BJ (cell line): Measurements from ENCODE around the gene MYOM3. TPM values are rescaled to one million over a fixed set of nuclear protein-coding genes. Genes with fewer than 3 reads are reported as not detected.

ENCODE experiments used
- CTCF ChIA-PET: fragments of 350-600 bp; formaldehyde crosslinking; extraction: SDS; loops from one replicate; lab custom pipeline; 2021; ENCODE audit warnings: antibody characterized with exemption, inconsistent platforms; lab: Yijun Ruan, JAX
- POLR2A ChIA-PET: fragments of 300-600 bp; sonication (Branson Sonifier 250); formaldehyde crosslinking; extraction: SDS; loops from one replicate; lab custom pipeline; 2021; ENCODE audit warnings: antibody characterized with exemption; lab: Charles Lee
- DNase-seq: peaks from one replicate; pipeline ENCODE4 v3.0.0-alpha.2; 2011; ENCODE audit warnings: low read depth
- H3K27me3 ChIP-seq: 2 replicates; pipeline ENCODE4 v1.6.0; 2011; ENCODE audit warnings: low read length; ENCODE audit not compliant: control insufficient read depth, insufficient read depth
- H3K36me3 ChIP-seq: 2 replicates; pipeline ENCODE4 v1.5.1; 2011; ENCODE audit warnings: low read length; ENCODE audit not compliant: control insufficient read depth, insufficient read depth
- H3K4me3 ChIP-seq: 2 replicates; pipeline ENCODE4 v1.5.1; 2011; ENCODE audit warnings: low read depth, mild to moderate bottlenecking, control low read depth, low read length
- polyA plus RNA-seq: library from polyadenylated mRNA; depleted of rRNA; stranded (reverse); fragments of >200 nt; gene quantifications from 2 replicates; pipeline ENCODE4 v1.2.3, GENCODE V29; 2011
- TF ChIP-seq, protein P1 (sequence below): IDR thresholded peaks from 2 replicates; pipeline ENCODE4 v1.5.1; 2011; ENCODE audit warnings: low read depth, mild to moderate bottlenecking, control low read depth, inconsistent platforms, low read length, moderate library complexity; ENCODE audit not compliant: insufficient read depth

Gene MYOM3
- polyA plus RNA-seq, 1 experiment: not detected

- Histone ChIP-seq H3K4me3 (no peak overlapping the region), H3K36me3 (no peaks in the 10 kb centered on the region), H3K27me3 (peaks cover 9% of the 10 kb centered on the region)
- no peak for DNase-seq
- TF ChIP-seq, protein P1, sequence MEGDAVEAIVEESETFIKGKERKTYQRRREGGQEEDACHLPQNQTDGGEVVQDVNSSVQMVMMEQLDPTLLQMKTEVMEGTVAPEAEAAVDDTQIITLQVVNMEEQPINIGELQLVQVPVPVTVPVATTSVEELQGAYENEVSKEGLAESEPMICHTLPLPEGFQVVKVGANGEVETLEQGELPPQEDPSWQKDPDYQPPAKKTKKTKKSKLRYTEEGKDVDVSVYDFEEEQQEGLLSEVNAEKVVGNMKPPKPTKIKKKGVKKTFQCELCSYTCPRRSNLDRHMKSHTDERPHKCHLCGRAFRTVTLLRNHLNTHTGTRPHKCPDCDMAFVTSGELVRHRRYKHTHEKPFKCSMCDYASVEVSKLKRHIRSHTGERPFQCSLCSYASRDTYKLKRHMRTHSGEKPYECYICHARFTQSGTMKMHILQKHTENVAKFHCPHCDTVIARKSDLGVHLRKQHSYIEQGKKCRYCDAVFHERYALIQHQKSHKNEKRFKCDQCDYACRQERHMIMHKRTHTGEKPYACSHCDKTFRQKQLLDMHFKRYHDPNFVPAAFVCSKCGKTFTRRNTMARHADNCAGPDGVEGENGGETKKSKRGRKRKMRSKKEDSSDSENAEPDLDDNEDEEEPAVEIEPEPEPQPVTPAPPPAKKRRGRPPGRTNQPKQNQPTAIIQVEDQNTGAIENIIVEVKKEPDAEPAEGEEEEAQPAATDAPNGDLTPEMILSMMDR: no peak
- CTCF ChIA-PET: interaction anchor here (0.6 to 3.9 kb wide), 8 partner anchors 11 to 241 kb away, joined by 3 to 41 read pairs (median 9); no protein-coding TSS in a partner anchor
- POLR2A ChIA-PET: no interaction called here
Measured at GRCh38 chr1:24151175-24151533, 39.2 kb upstream of the MYOM3 start.

- H3K4me3 ChIP-seq: no peak overlapping the region
- peaks cover 9% of the 10 kb centered on the region for H3K27me3 ChIP-seq
- CTCF ChIA-PET: interaction anchor here (0.6 to 3.9 kb wide), 35 partner anchors 9 to 824 kb away, joined by 3 to 41 read pairs (median 5); no protein-coding TSS in a partner anchor
- POLR2A ChIA-PET: no interaction called here
- no peak for DNase-seq
- TF ChIP-seq, protein P1: peak; percentile 91
- no peaks in the 10 kb centered on the region for H3K36me3 ChIP-seq
Measured at GRCh38 chr1:24150234-24151174, 38.6 kb upstream of the MYOM3 start.

DNA sequence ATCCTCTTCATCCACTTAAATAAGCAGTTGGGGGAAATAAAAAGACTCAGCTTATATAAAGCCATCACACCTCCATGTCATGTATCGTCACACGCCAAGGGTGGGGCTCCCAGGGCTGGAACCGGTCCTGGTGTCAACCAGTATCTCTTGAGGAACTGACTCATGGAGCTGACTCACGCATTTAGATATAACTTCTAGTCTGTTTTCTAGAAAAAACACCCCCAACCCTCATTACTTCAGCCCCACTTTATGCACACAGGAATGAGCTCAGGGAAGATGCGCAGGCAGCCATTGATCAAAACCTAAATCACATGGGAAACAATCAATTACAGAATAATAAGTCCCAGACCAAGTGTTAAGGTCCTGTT, 37.9 kb upstream of the MYOM3 start:
- ChIA-PET CTCF (interaction anchor here (0.5 to 3.9 kb wide), 35 partner anchors 9 to 577 kb away, joined by 3 to 41 read pairs (median 5); no protein-coding TSS in a partner anchor), POLR2A (no interaction called here)
- DNase-seq: no peak
- H3K27me3 ChIP-seq: peaks cover 9% of the 10 kb centered on the region
- H3K36me3 ChIP-seq: no peaks in the 10 kb centered on the region
- TF ChIP-seq, protein P1: no peak
- H3K4me3 ChIP-seq: no peak overlapping the region

GRCh38 chr1:24147816-24148215, 35.9 kb upstream of the MYOM3 start:
- no peak for DNase-seq
- peaks cover 12% of the 10 kb centered on the region for H3K27me3 ChIP-seq
- TF ChIP-seq, protein P1: no peak
- no peaks in the 10 kb centered on the region for H3K36me3 ChIP-seq
- no peak overlapping the region for H3K4me3 ChIP-seq
- POLR2A ChIA-PET: no interaction called here
- CTCF ChIA-PET: interaction anchor here (0.8 to 2.0 kb wide), 5 partner anchors 10 to 244 kb away, joined by 3 to 8 read pairs (median 6); no protein-coding TSS in a partner anchor

GRCh38 chr1:24147194-24147593, 35.3 kb upstream of the MYOM3 start:
- no peak overlapping the region for H3K4me3 ChIP-seq
- H3K27me3 ChIP-seq: peaks cover 12% of the 10 kb centered on the region
- TF ChIP-seq, protein P1: no peak
- ChIA-PET CTCF (interaction anchor here (0.7 to 2.0 kb wide), 5 partner anchors 9 to 244 kb away, joined by 3 to 8 read pairs (median 6); no protein-coding TSS in a partner anchor), POLR2A (interaction anchor here (0.6 kb wide), 1 partner anchor 440 kb away, joined by 3 read pairs; no protein-coding TSS in a partner anchor)
- no peaks in the 10 kb centered on the region for H3K36me3 ChIP-seq
- DNase-seq: no peak
